Neural cell (in vitro differentiated cells): Measurements from ENCODE around the gene GPATCH2L. TPM values are rescaled to one million over a fixed set of nuclear protein-coding genes. Genes with fewer than 3 reads are reported as not detected.

ENCODE experiments used
- H2AFZ ChIP-seq: fragments of 200-600, 300-800 bp; sonication (generic), shearing (Covaris generic); 2 replicates; pipeline ENCODE4 v1.6.0; 2014; ENCODE audit warnings: low read depth, mild to moderate bottlenecking, antibody characterized with exemption, low read length, moderate library complexity
- H3F3A ChIP-seq: fragments of 200-600 bp; shearing (Covaris generic); 2 replicates; pipeline ENCODE4 v1.6.1; 2016; ENCODE audit warnings: mild to moderate bottlenecking, moderate library complexity, mixed read lengths, antibody characterized with exemption, low read length; ENCODE audit not compliant: insufficient read depth, poor library complexity, severe bottlenecking
- H3K27ac ChIP-seq: fragments of 200-600, 300-800 bp; sonication (generic), shearing (Covaris generic); 2 replicates; pipeline ENCODE4 v1.5.1; 2014; ENCODE audit warnings: mild to moderate bottlenecking, low read length, moderate library complexity
- H3K27me3 ChIP-seq: fragments of 300-800, 200-600 bp; sonication (generic), shearing (Covaris generic); 2 replicates; pipeline ENCODE4 v1.6.0; 2014; ENCODE audit warnings: mild to moderate bottlenecking, low read depth, low read length, moderate library complexity; ENCODE audit not compliant: insufficient read depth
- H3K36me3 ChIP-seq: fragments of 300-800, 200-600 bp; sonication (generic), shearing (Covaris generic); 2 replicates; pipeline ENCODE4 v1.5.1; 2014; ENCODE audit warnings: mild to moderate bottlenecking, antibody characterized with exemption, low read length, moderate library complexity; ENCODE audit not compliant: insufficient read depth
- H3K4me2 ChIP-seq: fragments of 300-800, 200-600 bp; sonication (generic), shearing (Covaris generic); 2 replicates; pipeline ENCODE4 v1.6.0; 2014; ENCODE audit warnings: mild to moderate bottlenecking, low read length
- H3K4me3 ChIP-seq: fragments of 300-800, 200-600 bp; sonication (generic), shearing (Covaris generic); 2 replicates; pipeline ENCODE4 v1.5.1; 2014; ENCODE audit warnings: mild to moderate bottlenecking, low read length, moderate library complexity
- H3K79me2 ChIP-seq: fragments of 200-600 bp; shearing (Covaris generic); replicated peaks from 2 replicates; pipeline ENCODE4 v1.6.0; 2014; ENCODE audit warnings: mild to moderate bottlenecking, low read length, moderate library complexity; ENCODE audit not compliant: insufficient read depth
- H3K9ac ChIP-seq: fragments of 300-800, 200-600 bp; sonication (generic), shearing (Covaris generic); 2 replicates; pipeline ENCODE4 v1.6.1; 2016; ENCODE audit warnings: mild to moderate bottlenecking, low read length, mixed read lengths
- H3K9me2 ChIP-seq: fragments of 200-600 bp; shearing (Covaris generic); 2 replicates; pipeline ENCODE4 v1.6.1; 2016; ENCODE audit warnings: mild to moderate bottlenecking, low read length, mixed read lengths; ENCODE audit not compliant: insufficient read depth
- H3K9me3 ChIP-seq: fragments of 200-600, 300-800 bp; sonication (generic), shearing (Covaris generic); 2 replicates; pipeline ENCODE4 v1.6.1; 2016; ENCODE audit warnings: mild to moderate bottlenecking, mixed run types, low read length, moderate library complexity, mixed read lengths
- H4K20me1 ChIP-seq: fragments of 200-600 bp; shearing (Covaris generic); 2 replicates; pipeline ENCODE4 v1.6.1; 2016; ENCODE audit warnings: mild to moderate bottlenecking, mixed run types; ENCODE audit not compliant: insufficient read depth
- CTCF ChIP-seq: fragments of 450-650 bp; IDR thresholded peaks from 2 replicates; pipeline ENCODE4 v1.5.1; 2014; ENCODE audit warnings: antibody characterized with exemption, mild to moderate bottlenecking, moderate library complexity; ENCODE audit not compliant: poor library complexity, severe bottlenecking
- EP300 ChIP-seq: fragments of 450-650 bp; conservative IDR thresholded peaks from 2 replicates; pipeline ENCODE4 v1.6.1; 2014; ENCODE audit warnings: antibody characterized with exemption, mild to moderate bottlenecking, moderate library complexity; ENCODE audit not compliant: poor library complexity, severe bottlenecking
- EZH2 ChIP-seq: fragments of 200-600, 300-800 bp; shearing (Covaris generic), sonication (generic); IDR thresholded peaks from 2 replicates; pipeline ENCODE4 v1.6.1; 2014; ENCODE audit warnings: antibody characterized with exemption, low read length, borderline replicate concordance, mild to moderate bottlenecking; ENCODE audit not compliant: insufficient read depth, poor library complexity, severe bottlenecking
- MXI1 ChIP-seq: fragments of 450-650 bp; conservative IDR thresholded peaks from 2 replicates; pipeline ENCODE4 v1.6.1; 2014; ENCODE audit warnings: antibody characterized with exemption, mild to moderate bottlenecking; ENCODE audit not compliant: poor library complexity, severe bottlenecking
- POLR2AphosphoS5 ChIP-seq: IDR thresholded peaks from 2 replicates; pipeline ENCODE4 v1.6.1; 2012
- RAD21 ChIP-seq: fragments of 450-650 bp; conservative IDR thresholded peaks from 2 replicates; pipeline ENCODE4 v1.6.1; 2014; ENCODE audit warnings: antibody characterized with exemption, mild to moderate bottlenecking, moderate library complexity
- SMC3 ChIP-seq: fragments of 450-650 bp; conservative IDR thresholded peaks from 2 replicates; pipeline ENCODE4 v1.6.1; 2014; ENCODE audit warnings: antibody characterized with exemption, mild to moderate bottlenecking, moderate library complexity; ENCODE audit not compliant: poor library complexity
- TAF1 ChIP-seq: IDR thresholded peaks from 2 replicates; pipeline ENCODE4 v1.6.1; 2012; ENCODE audit warnings: low read depth
- polyA plus RNA-seq: library from polyadenylated mRNA; depleted of rRNA; stranded (reverse); fragments of >200 nt; gene quantifications from 2 replicates; pipeline ENCODE4 v1.2.3, GENCODE V29; 2014
- TF ChIP-seq, protein P1 (sequence below): IDR thresholded peaks from 2 replicates; pipeline ENCODE4 v1.6.1; 2012; ENCODE audit warnings: borderline replicate concordance

GPATCH2L gene
- polyA plus RNA-seq, 1 donor from 2014 or later = 49.6 TPM

- H3K4me3 ChIP-seq = no peak overlapping the region
- no peaks in the 10 kb centered on the region for H3K36me3 ChIP-seq
- no peaks in the 10 kb centered on the region for H3F3A ChIP-seq
- H3K9me3 ChIP-seq = no peaks in the 10 kb centered on the region
- no peaks in the 10 kb centered on the region for H3K27me3 ChIP-seq
- no peaks in the 10 kb centered on the region for H3K79me2 ChIP-seq
- H4K20me1 ChIP-seq = no peaks in the 10 kb centered on the region
- H3K9me2 ChIP-seq = no peaks in the 10 kb centered on the region
- no peak overlapping the region for H3K9ac ChIP-seq
- H3K27ac ChIP-seq = no peak overlapping the region
- H3K4me2 ChIP-seq = no peak overlapping the region
- no peak for TF ChIP-seq RAD21
- TF ChIP-seq MXI1 = no peak
- TF ChIP-seq CTCF = no peak
- no peak for TF ChIP-seq POLR2AphosphoS5
- TF ChIP-seq EP300 = no peak
- TF ChIP-seq SMC3 = no peak
- TF ChIP-seq TAF1 = no peak
- TF ChIP-seq, protein P1, sequence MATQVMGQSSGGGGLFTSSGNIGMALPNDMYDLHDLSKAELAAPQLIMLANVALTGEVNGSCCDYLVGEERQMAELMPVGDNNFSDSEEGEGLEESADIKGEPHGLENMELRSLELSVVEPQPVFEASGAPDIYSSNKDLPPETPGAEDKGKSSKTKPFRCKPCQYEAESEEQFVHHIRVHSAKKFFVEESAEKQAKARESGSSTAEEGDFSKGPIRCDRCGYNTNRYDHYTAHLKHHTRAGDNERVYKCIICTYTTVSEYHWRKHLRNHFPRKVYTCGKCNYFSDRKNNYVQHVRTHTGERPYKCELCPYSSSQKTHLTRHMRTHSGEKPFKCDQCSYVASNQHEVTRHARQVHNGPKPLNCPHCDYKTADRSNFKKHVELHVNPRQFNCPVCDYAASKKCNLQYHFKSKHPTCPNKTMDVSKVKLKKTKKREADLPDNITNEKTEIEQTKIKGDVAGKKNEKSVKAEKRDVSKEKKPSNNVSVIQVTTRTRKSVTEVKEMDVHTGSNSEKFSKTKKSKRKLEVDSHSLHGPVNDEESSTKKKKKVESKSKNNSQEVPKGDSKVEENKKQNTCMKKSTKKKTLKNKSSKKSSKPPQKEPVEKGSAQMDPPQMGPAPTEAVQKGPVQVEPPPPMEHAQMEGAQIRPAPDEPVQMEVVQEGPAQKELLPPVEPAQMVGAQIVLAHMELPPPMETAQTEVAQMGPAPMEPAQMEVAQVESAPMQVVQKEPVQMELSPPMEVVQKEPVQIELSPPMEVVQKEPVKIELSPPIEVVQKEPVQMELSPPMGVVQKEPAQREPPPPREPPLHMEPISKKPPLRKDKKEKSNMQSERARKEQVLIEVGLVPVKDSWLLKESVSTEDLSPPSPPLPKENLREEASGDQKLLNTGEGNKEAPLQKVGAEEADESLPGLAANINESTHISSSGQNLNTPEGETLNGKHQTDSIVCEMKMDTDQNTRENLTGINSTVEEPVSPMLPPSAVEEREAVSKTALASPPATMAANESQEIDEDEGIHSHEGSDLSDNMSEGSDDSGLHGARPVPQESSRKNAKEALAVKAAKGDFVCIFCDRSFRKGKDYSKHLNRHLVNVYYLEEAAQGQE = no peak
- TF ChIP-seq EZH2 = no peak
- no peak overlapping the region for H2AFZ ChIP-seq
These were observed 45.5 kb upstream of the GPATCH2L start for GRCh38 chr14:76106188-76106587.

DNA sequence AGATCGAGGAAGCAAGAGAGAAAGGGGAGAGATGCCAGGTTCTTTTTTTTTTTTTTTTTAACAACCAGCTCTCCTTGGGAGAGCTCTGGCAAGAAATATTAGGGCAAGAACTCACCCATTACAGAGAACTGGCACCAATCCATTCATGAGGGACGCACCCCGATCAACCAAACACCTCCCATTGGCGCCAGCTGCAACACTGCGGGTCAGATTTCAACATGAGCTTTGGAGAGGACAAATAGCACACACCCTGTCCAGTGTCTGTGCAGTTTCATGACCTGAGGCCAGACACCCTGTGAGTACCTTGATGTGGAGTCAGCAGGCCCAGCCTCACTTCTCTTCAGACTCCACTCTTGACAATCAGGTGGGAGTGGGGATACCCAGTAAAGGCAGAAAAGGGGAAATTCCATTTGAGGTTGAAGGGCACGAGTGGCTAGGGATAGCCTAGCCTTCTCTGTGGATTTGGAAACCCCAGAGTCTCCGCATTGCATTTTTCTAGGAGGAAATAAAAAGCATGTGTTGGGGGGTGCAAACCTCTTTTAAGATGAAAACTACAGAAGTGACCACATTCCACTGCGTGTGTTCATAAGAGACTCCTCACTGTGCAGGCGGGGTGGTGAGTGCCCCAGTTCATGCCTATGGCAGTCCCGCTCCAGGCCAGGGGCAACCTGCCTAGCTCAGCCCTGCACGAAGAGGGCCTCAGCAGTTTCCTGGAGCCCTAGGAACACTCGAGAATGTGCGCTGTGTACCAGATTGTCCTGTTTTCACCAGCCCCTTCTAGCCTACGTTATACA lies 42.4 kb upstream of the GPATCH2L start:
- Histone ChIP-seq H3K27ac (no peak overlapping the region), H3K36me3 (no peaks in the 10 kb centered on the region), H3K4me3 (no peak overlapping the region), H4K20me1 (no peaks in the 10 kb centered on the region), H3K9me2 (no peaks in the 10 kb centered on the region), H3F3A (no peaks in the 10 kb centered on the region), H3K79me2 (no peaks in the 10 kb centered on the region), H3K4me2 (no peak overlapping the region), H3K9ac (no peak overlapping the region), H3K9me3 (no peaks in the 10 kb centered on the region), H2AFZ (no peak overlapping the region), H3K27me3 (no peaks in the 10 kb centered on the region)
- TF ChIP-seq TAF1 (no peak), RAD21 (no peak), MXI1 (no peak), EZH2 (no peak), EP300 (no peak), SMC3 (no peak), POLR2AphosphoS5 (no peak), CTCF (no peak)
- TF ChIP-seq, protein P1 = no peak
